Measurements from ENCODE around the gene ZNF536.

Gene ZNF536

GRCh38 chr19:30518965-30519606, 146.9 kb downstream of the ZNF536 start:
- DNase-seq = no peak
- Histone ChIP-seq H3K4me3 (ENCODE audit: low read depth, low read length) (no peak overlapping the region), H3K36me3 (peaks cover 5% of the 10 kb centered on the region; the same call in 1 of the 2 replicates), H3K4me1 (peaks cover 3% of the 10 kb centered on the region; the same call in 1 of the 2 replicates), H3K27me3 (no peaks in the 10 kb centered on the region), H3K9me3 (no peaks in the 10 kb centered on the region)
- TF ChIP-seq, protein P1, sequence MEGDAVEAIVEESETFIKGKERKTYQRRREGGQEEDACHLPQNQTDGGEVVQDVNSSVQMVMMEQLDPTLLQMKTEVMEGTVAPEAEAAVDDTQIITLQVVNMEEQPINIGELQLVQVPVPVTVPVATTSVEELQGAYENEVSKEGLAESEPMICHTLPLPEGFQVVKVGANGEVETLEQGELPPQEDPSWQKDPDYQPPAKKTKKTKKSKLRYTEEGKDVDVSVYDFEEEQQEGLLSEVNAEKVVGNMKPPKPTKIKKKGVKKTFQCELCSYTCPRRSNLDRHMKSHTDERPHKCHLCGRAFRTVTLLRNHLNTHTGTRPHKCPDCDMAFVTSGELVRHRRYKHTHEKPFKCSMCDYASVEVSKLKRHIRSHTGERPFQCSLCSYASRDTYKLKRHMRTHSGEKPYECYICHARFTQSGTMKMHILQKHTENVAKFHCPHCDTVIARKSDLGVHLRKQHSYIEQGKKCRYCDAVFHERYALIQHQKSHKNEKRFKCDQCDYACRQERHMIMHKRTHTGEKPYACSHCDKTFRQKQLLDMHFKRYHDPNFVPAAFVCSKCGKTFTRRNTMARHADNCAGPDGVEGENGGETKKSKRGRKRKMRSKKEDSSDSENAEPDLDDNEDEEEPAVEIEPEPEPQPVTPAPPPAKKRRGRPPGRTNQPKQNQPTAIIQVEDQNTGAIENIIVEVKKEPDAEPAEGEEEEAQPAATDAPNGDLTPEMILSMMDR (IDR thresholded peaks at IDR 0.05; ENCODE audit: low read depth, low read length) = no peak

GRCh38 chr19:30519607-30520205, 147.5 kb downstream of the ZNF536 start:
- peaks cover 3% of the 10 kb centered on the region; the same call in 1 of the 2 replicates for H3K4me1 ChIP-seq
- no peaks in the 10 kb centered on the region for H3K27me3 ChIP-seq
- H3K9me3 ChIP-seq = no peaks in the 10 kb centered on the region
- DNase-seq = no peak
- TF ChIP-seq, protein P1 (IDR thresholded peaks at IDR 0.05; ENCODE audit: low read depth, low read length) = no peak
- peaks cover 3% of the 10 kb centered on the region; the same call in 1 of the 2 replicates for H3K36me3 ChIP-seq
- no peak overlapping the region for H3K4me3 ChIP-seq (ENCODE audit: low read depth, low read length)

DNA sequence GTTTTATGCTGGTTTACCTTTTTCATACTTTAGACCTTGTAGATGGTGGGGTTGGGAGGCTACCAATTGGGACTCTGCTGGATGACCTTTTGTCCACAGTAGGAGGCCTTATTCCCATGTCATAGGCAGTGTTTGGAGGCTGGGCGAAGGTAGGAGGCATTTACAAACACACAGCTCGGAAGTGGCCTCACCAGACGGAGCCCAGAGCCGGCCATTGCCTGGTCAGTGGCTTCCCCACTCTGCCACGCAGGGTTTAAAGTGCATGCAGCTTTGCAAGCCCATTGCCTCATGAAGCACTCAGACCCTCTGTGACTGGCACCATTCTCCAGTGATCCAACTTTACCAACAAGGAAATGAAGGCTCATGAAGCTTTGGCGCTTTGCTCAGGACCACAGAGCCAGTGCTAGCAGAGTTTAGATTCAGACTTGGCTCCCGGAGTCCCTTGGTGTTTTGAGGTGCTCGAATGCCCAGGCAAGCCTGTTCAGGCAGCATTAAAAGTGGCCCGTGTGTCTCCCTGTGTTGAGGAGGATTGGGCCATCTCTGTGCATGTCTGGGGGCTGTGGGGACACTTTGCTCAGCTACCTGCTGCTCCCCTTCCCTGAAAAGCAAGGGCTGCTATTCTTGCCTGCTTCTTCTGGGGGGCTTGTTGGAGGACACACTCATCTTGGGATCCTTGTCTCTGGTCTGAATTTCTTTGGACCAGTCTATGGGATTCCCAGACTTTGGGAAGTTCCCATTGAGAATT, 148.7 kb downstream of the ZNF536 start:
- H3K27me3 ChIP-seq = no peaks in the 10 kb centered on the region
- 0 out of 2 replicates have a peak, but pooled peaks cover 2% of the 10 kb centered on the region for H3K36me3 ChIP-seq
- H3K4me3 ChIP-seq (ENCODE audit: low read depth, low read length) = no peak overlapping the region
- no peak for DNase-seq
- peaks cover 3% of the 10 kb centered on the region; the same call in 1 of the 2 replicates for H3K4me1 ChIP-seq
- no peaks in the 10 kb centered on the region for H3K9me3 ChIP-seq
- TF ChIP-seq, protein P1 (IDR thresholded peaks at IDR 0.05; ENCODE audit: low read depth, low read length) = no peak

DNA sequence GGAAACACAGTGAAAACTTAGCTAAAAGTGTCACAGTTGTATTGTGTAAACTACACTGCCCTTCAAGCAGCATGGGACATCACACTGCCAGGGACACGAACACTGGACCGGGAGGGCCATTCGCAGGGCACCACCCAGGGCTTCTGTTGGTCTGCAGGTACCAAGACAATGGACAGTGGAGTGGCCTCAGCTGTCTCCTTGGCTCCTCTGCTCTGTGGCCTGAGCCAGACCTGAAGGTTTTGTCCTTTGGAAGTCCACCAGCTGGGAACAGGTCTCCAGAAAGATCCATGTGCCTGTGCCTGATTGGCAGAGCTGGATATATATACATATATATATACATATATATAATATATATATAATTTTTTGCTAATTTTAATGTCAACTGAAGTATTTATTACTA, 149.8 kb downstream of the ZNF536 start:
- H3K4me1 ChIP-seq = peaks cover 3% of the 10 kb centered on the region; the same call in 1 of the 2 replicates
- no peak overlapping the region for H3K4me3 ChIP-seq (ENCODE audit: low read depth, low read length)
- DNase-seq = no peak
- no peaks in the 10 kb centered on the region for H3K27me3 ChIP-seq
- no peaks in the 10 kb centered on the region for H3K9me3 ChIP-seq
- no peaks in the 10 kb centered on the region for H3K36me3 ChIP-seq
- TF ChIP-seq, protein P1 (IDR thresholded peaks at IDR 0.05; ENCODE audit: low read depth, low read length) = no peak

DNA sequence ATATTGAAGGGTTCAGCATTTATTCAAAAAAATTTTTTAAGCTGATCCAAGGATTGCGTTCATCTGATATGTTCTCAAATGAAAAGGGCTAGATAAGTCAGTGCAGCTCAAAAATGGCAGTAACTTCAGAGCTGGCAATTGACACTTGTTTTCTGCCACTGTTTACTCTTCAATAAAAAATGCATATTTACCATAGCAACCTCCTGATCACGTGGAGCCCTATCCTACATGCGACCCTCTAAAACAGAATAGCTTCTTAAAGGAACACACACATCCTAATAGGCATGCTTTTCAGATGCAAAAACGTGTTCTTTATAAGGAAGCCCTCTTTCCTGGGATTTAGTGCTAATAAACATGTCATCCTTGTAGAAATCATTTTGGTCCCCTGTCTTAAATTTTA, 150.2 kb downstream of the ZNF536 start:
- Histone ChIP-seq H3K36me3 (no peaks in the 10 kb centered on the region), H3K4me3 (ENCODE audit: low read depth, low read length) (no peak overlapping the region), H3K9me3 (no peaks in the 10 kb centered on the region), H3K4me1 (peaks cover 3% of the 10 kb centered on the region; the same call in 1 of the 2 replicates), H3K27me3 (no peaks in the 10 kb centered on the region)
- TF ChIP-seq, protein P1 (IDR thresholded peaks at IDR 0.05; ENCODE audit: low read depth, low read length) = no peak
- DNase-seq = no peak
